SK-N-SH (cell line): ENCODE results near the gene HDHD5. TPM values are rescaled to one million over a fixed set of nuclear protein-coding genes. Genes with fewer than 3 reads are reported as not detected.
"Not testable (repeated sequence)": the region's sequence is repeated elsewhere in the genome, so short reads cannot be mapped to it uniquely, and the experiment has no call there.

Experiments used
- CTCF ChIA-PET: fragments of 300-600, 350-600 bp; formaldehyde crosslinking; extraction: SDS; loops from one replicate; lab custom pipeline; 2021; lab: Yijun Ruan, JAX
- POLR2A ChIA-PET: fragments of 350-600 bp; sonication (Branson Sonifier 250); formaldehyde crosslinking; extraction: SDS; loops from one replicate; lab custom pipeline; 2020; ENCODE audit warnings: antibody characterized with exemption, inconsistent platforms; lab: Yijun Ruan, JAX
- DNase-seq: peaks from one replicate; pipeline ENCODE4 v3.0.0; 2012
- H2AFZ ChIP-seq: fragments of 200-600 bp; sonication (generic); 2 replicates; pipeline ENCODE4 v1.8.1; 2016; ENCODE audit warnings: antibody characterized with exemption, mild to moderate bottlenecking, low read depth
- H3F3A ChIP-seq: fragments of 200-600 bp; sonication (generic); replicated peaks from 2 replicates; pipeline ENCODE3; 2016; ENCODE audit warnings: antibody characterized with exemption, mild to moderate bottlenecking; ENCODE audit not compliant: insufficient read depth
- H3K27ac ChIP-seq, 2 experiments: fragments of 200-500 bp in 1 of 2; fragments of 200-600 bp in 1 of 2; sonication (Bioruptor generic) in 1 of 2; sonication (generic), shearing (Covaris generic) in 1 of 2; 2 replicates each; pipeline versions ENCODE4 v1.5.1 to v1.6.1; 2014 to 2016; ENCODE audit warnings: low read depth in 2 of 2, inconsistent platforms in 1 of 2, low read length in 1 of 2, mild to moderate bottlenecking in 1 of 2, mixed read lengths in 1 of 2
- H3K27me3 ChIP-seq: fragments of 200-600 bp; sonication (generic), shearing (Covaris generic); 2 replicates; pipeline ENCODE4 v1.6.1; 2016; ENCODE audit warnings: mixed run types; ENCODE audit not compliant: insufficient read depth
- H3K36me3 ChIP-seq, 2 experiments: fragments of 200-500 bp in 1 of 2; fragments of 200-600 bp in 1 of 2; sonication (Bioruptor generic) in 1 of 2; sonication (generic) in 1 of 2; replicated peaks in 1 of 2; 2 replicates each; pipeline versions ENCODE3 to v1.5.1; 2014 to 2016; ENCODE audit warnings: low read length in 1 of 2, mild to moderate bottlenecking in 1 of 2; ENCODE audit not compliant: insufficient read depth in 2 of 2, control insufficient read depth in 1 of 2
- H3K4me1 ChIP-seq, 2 experiments: fragments of 200-500 bp in 1 of 2; fragments of 200-600 bp in 1 of 2; sonication (Bioruptor generic) in 1 of 2; sonication (generic), shearing (Covaris generic) in 1 of 2; 2 replicates each; pipeline versions ENCODE4 v1.5.1 to v1.6.1; 2014 to 2016; ENCODE audit warnings: low read depth in 1 of 2, low read length in 1 of 2, mixed run types in 1 of 2; ENCODE audit not compliant: insufficient read depth in 2 of 2, control insufficient read depth in 1 of 2
- H3K4me2 ChIP-seq: fragments of 200-600 bp; sonication (generic), shearing (Covaris generic); 2 replicates; pipeline ENCODE4 v1.6.1; 2017; ENCODE audit warnings: mixed run types
- H3K4me3 ChIP-seq, 2 experiments: fragments of 200-500 bp in 1 of 2; fragments of 200-600 bp in 1 of 2; sonication (Bioruptor generic) in 1 of 2; sonication (generic), shearing (Covaris generic) in 1 of 2; 2 replicates each; pipeline versions ENCODE4 v1.5.1 to v1.8.1; 2014 to 2016; ENCODE audit warnings: low read depth in 2 of 2, inconsistent platforms in 1 of 2, low read length in 1 of 2, mild to moderate bottlenecking in 1 of 2, mixed read lengths in 1 of 2, moderate library complexity in 1 of 2
- H3K79me2 ChIP-seq: fragments of 200-600 bp; sonication (generic); 2 replicates; pipeline ENCODE4 v1.8.1; 2017; ENCODE audit warnings: mild to moderate bottlenecking; ENCODE audit not compliant: insufficient read depth
- H3K9ac ChIP-seq: fragments of 200-600 bp; sonication (generic); 2 replicates; pipeline ENCODE4 v1.6.1; 2017; ENCODE audit warnings: mixed run types
- H3K9me2 ChIP-seq: fragments of 200-600 bp; sonication (generic); 2 replicates; pipeline ENCODE4 v1.6.1; 2017; ENCODE audit warnings: mixed run types
- H3K9me3 ChIP-seq: fragments of 200-600 bp; sonication (generic); 2 replicates; pipeline ENCODE4 v1.6.1; 2017; ENCODE audit warnings: mixed run types, mild to moderate bottlenecking, moderate library complexity
- H4K20me1 ChIP-seq: fragments of 200-600 bp; sonication (generic); 2 replicates; pipeline ENCODE4 v1.6.1; 2017; ENCODE audit warnings: mild to moderate bottlenecking, mixed run types; ENCODE audit not compliant: insufficient read depth
- ELF1 ChIP-seq: IDR thresholded peaks from 2 replicates; pipeline ENCODE4 v1.4.0; 2012
- EZH2phosphoT487 ChIP-seq: fragments of 200-600 bp; sonication (generic); IDR thresholded peaks from 2 replicates; pipeline ENCODE4 v1.6.1; 2017; ENCODE audit warnings: low read depth, mixed run types, mild to moderate bottlenecking, antibody characterized with exemption, moderate library complexity, borderline replicate concordance
- FOSL2 ChIP-seq: IDR thresholded peaks from 2 replicates; pipeline ENCODE4 v1.4.0; 2012; ENCODE audit warnings: low read depth, mild to moderate bottlenecking, moderate library complexity, borderline replicate concordance
- FOXJ3 ChIP-seq: sonication (generic); formaldehyde crosslinking; IDR thresholded peaks from 2 replicates; pipeline ENCODE4 v1.5.1; 2020; ENCODE audit warnings: mild to moderate bottlenecking, missing genetic modification reagents
- GABPA ChIP-seq: IDR thresholded peaks from 2 replicates; pipeline ENCODE4 v1.4.0; 2012; ENCODE audit warnings: low read depth, mild to moderate bottlenecking
- IRF3 ChIP-seq: fragments of 150-350 bp; IDR thresholded peaks from 2 replicates; pipeline ENCODE4 v1.6.1; 2016; ENCODE audit warnings: mild to moderate bottlenecking, low read depth, low read length
- JUND ChIP-seq: IDR thresholded peaks from 2 replicates; pipeline ENCODE4 v1.4.0; 2012
- MXI1 ChIP-seq: IDR thresholded peaks from 2 replicates; pipeline ENCODE4 v1.6.1; 2012; ENCODE audit warnings: mild to moderate bottlenecking, low read depth, low read length, improper control_type of control experiment
- RAD21 ChIP-seq: IDR thresholded peaks from 2 replicates; pipeline ENCODE4 v1.6.1; 2012; ENCODE audit warnings: mild to moderate bottlenecking, low read length
- RFX5 ChIP-seq: IDR thresholded peaks from 2 replicates; pipeline ENCODE4 v1.6.1; 2012; ENCODE audit warnings: mild to moderate bottlenecking, improper control_type of control experiment, low read length
- TAF1 ChIP-seq: IDR thresholded peaks from 2 replicates; pipeline ENCODE4 v1.6.1; 2012; ENCODE audit warnings: low read depth, mild to moderate bottlenecking, low read length, moderate library complexity, borderline replicate concordance
- TCF12 ChIP-seq: IDR thresholded peaks from 2 replicates; pipeline ENCODE4 v1.4.0; 2012
- YY1 ChIP-seq: IDR thresholded peaks from 2 replicates; pipeline ENCODE4 v1.4.0; 2012; ENCODE audit warnings: low read depth, mild to moderate bottlenecking
- WGBS: methylation state at CpG from one replicate; pipeline ENCODE4 v1.1.6; 2017; ENCODE audit warnings: low lambda C conversion rate; 5-methylcytosine and 5-hydroxymethylcytosine counted together
- polyA plus RNA-seq, 3 experiments: library from polyadenylated mRNA; depleted of rRNA; stranded (reverse); fragments of >200 nt; gene quantifications; 2 replicates each; pipeline ENCODE4 v1.2.3, GENCODE V29; 2012
- TF ChIP-seq, protein P1 (sequence below): fragments of 200-600 bp; sonication (generic); IDR thresholded peaks from 2 replicates; pipeline ENCODE4 v1.6.1; 2017; ENCODE audit warnings: antibody characterized with exemption, mild to moderate bottlenecking, moderate library complexity
- TF ChIP-seq, protein P2 (sequence below): IDR thresholded peaks from 2 replicates; pipeline ENCODE4 v1.4.0; 2012; ENCODE audit warnings: low read depth, borderline replicate concordance
- TF ChIP-seq, protein P3 (sequence below): IDR thresholded peaks from 2 replicates; pipeline ENCODE4; 2012
- TF ChIP-seq, protein P4 (sequence below): fragments of 150-350 bp; IDR thresholded peaks from 2 replicates; pipeline ENCODE4 v1.6.1; 2017; ENCODE audit warnings: antibody characterized with exemption, low read length, low read depth, borderline replicate concordance

The HDHD5 gene
- polyA plus RNA-seq, 1 of the 3 experiments (the other 2 are of a cell fraction) = 43.3 TPM

- Histone ChIP-seq H3K27me3 (no peaks in the 10 kb centered on the region), H2AFZ (no peak overlapping the region), H3K27ac (no peak overlapping the region), H3K4me3 (no peak overlapping the region), H3K9me2 (no peaks in the 10 kb centered on the region), H3K79me2 (peaks cover 48% of the 10 kb centered on the region), H3K4me1 (no peaks in the 10 kb centered on the region), H3K9ac (no peak overlapping the region), H4K20me1 (peaks cover 31% of the 10 kb centered on the region), H3F3A (no peaks in the 10 kb centered on the region), H3K36me3 (peaks cover 0 to 13% of the 10 kb centered on the region in 2 experiments), H3K9me3 (no peaks in the 10 kb centered on the region), H3K4me2 (no peak overlapping the region)
- TF ChIP-seq RAD21 = no peak
- TF ChIP-seq EZH2phosphoT487 = no peak
- TF ChIP-seq YY1 = no peak
- TF ChIP-seq, protein P1, sequence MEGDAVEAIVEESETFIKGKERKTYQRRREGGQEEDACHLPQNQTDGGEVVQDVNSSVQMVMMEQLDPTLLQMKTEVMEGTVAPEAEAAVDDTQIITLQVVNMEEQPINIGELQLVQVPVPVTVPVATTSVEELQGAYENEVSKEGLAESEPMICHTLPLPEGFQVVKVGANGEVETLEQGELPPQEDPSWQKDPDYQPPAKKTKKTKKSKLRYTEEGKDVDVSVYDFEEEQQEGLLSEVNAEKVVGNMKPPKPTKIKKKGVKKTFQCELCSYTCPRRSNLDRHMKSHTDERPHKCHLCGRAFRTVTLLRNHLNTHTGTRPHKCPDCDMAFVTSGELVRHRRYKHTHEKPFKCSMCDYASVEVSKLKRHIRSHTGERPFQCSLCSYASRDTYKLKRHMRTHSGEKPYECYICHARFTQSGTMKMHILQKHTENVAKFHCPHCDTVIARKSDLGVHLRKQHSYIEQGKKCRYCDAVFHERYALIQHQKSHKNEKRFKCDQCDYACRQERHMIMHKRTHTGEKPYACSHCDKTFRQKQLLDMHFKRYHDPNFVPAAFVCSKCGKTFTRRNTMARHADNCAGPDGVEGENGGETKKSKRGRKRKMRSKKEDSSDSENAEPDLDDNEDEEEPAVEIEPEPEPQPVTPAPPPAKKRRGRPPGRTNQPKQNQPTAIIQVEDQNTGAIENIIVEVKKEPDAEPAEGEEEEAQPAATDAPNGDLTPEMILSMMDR = no peak
- no peak for TF ChIP-seq JUND
- no peak for TF ChIP-seq IRF3
- no peak for TF ChIP-seq MXI1
- no peak for TF ChIP-seq ELF1
- no peak for TF ChIP-seq TCF12
- TF ChIP-seq, protein P2, sequence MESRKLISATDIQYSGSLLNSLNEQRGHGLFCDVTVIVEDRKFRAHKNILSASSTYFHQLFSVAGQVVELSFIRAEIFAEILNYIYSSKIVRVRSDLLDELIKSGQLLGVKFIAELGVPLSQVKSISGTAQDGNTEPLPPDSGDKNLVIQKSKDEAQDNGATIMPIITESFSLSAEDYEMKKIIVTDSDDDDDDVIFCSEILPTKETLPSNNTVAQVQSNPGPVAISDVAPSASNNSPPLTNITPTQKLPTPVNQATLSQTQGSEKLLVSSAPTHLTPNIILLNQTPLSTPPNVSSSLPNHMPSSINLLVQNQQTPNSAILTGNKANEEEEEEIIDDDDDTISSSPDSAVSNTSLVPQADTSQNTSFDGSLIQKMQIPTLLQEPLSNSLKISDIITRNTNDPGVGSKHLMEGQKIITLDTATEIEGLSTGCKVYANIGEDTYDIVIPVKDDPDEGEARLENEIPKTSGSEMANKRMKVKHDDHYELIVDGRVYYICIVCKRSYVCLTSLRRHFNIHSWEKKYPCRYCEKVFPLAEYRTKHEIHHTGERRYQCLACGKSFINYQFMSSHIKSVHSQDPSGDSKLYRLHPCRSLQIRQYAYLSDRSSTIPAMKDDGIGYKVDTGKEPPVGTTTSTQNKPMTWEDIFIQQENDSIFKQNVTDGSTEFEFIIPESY = no peak
- no peak for TF ChIP-seq FOXJ3 (CRISPR knock-in tag)
- no peak for TF ChIP-seq RFX5
- no peak for TF ChIP-seq TAF1
- TF ChIP-seq, protein P3, sequence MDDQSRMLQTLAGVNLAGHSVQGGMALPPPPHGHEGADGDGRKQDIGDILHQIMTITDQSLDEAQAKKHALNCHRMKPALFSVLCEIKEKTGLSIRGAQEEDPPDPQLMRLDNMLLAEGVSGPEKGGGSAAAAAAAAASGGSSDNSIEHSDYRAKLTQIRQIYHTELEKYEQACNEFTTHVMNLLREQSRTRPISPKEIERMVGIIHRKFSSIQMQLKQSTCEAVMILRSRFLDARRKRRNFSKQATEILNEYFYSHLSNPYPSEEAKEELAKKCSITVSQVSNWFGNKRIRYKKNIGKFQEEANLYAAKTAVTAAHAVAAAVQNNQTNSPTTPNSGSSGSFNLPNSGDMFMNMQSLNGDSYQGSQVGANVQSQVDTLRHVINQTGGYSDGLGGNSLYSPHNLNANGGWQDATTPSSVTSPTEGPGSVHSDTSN = no peak
- no peak for TF ChIP-seq GABPA
- no peak for TF ChIP-seq FOSL2
- TF ChIP-seq, protein P4, sequence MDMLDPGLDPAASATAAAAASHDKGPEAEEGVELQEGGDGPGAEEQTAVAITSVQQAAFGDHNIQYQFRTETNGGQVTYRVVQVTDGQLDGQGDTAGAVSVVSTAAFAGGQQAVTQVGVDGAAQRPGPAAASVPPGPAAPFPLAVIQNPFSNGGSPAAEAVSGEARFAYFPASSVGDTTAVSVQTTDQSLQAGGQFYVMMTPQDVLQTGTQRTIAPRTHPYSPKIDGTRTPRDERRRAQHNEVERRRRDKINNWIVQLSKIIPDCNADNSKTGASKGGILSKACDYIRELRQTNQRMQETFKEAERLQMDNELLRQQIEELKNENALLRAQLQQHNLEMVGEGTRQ = no peak
- CTCF ChIA-PET = interaction anchor here (0.8 kb wide), 1 partner anchor 22 kb away, joined by 4 read pairs; no protein-coding TSS in a partner anchor
- DNase-seq = no peak
- 86% methylated on average over 5 of the region's 9 CpGs for WGBS
- POLR2A ChIA-PET = no interaction called here
Measured at GRCh38 chr22:17149076-17149815, 9.8 kb downstream of the HDHD5 start.

DNA sequence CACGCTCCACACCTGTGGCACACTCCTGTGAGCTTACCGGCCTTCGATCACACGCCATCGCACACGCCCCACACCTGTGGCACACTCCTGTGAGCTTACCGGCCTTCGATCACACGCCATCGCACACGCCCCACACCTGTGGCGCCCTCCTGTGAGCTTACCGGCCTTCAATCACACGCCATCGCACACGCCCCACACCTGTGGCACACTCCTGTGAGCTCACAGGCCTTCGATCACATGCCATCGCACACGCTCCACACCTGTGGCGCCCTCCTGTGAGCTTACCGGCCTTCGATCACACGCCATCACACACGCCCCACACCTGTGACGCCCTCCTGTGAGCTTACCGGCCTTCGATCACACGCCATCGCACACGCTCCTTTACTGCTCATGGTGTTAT is 11.6 kb downstream of the HDHD5 start:
- H3K9ac ChIP-seq, POLR2A ChIA-PET, H2AFZ ChIP-seq, DNase-seq, H3K4me2 ChIP-seq, H3K4me1 ChIP-seq, H3K9me2 ChIP-seq, H3K27ac ChIP-seq, H3K9me3 ChIP-seq, H3K4me3 ChIP-seq, H3K27me3 ChIP-seq, H3F3A ChIP-seq: not testable (repeated sequence)
- Histone ChIP-seq H3K79me2 (peaks cover 31% of the 10 kb centered on the region; the same call in 1 of the 2 replicates), H4K20me1 (peaks cover 17% of the 10 kb centered on the region), H3K36me3 (peaks cover 3 to 24% of the 10 kb centered on the region in 2 experiments)
- WGBS = 98% methylated on average over 30 of the region's 30 CpGs
- CTCF ChIA-PET = interaction anchor here (1.6 kb wide), 1 partner anchor 24 kb away, joined by 9 read pairs; no protein-coding TSS in a partner anchor
